Activated CD8-positive, alpha-beta memory T cell treated with anti-CD3 and anti-CD28 coated beads for 48 hours (primary cell): ENCODE data around the gene ZFAND4.
"Not testable (repeated sequence)": the region's sequence is repeated elsewhere in the genome, so short reads cannot be mapped to it uniquely, and the experiment has no call there.

Source experiments
- DNase-seq, 3 experiments: peaks; one replicate each; pipeline ENCODE4 v3.0.0-alpha.2; 2020; ENCODE audit warnings: low read depth in 2 of 3, low spot score in 2 of 3

Gene ZFAND4

DNA sequence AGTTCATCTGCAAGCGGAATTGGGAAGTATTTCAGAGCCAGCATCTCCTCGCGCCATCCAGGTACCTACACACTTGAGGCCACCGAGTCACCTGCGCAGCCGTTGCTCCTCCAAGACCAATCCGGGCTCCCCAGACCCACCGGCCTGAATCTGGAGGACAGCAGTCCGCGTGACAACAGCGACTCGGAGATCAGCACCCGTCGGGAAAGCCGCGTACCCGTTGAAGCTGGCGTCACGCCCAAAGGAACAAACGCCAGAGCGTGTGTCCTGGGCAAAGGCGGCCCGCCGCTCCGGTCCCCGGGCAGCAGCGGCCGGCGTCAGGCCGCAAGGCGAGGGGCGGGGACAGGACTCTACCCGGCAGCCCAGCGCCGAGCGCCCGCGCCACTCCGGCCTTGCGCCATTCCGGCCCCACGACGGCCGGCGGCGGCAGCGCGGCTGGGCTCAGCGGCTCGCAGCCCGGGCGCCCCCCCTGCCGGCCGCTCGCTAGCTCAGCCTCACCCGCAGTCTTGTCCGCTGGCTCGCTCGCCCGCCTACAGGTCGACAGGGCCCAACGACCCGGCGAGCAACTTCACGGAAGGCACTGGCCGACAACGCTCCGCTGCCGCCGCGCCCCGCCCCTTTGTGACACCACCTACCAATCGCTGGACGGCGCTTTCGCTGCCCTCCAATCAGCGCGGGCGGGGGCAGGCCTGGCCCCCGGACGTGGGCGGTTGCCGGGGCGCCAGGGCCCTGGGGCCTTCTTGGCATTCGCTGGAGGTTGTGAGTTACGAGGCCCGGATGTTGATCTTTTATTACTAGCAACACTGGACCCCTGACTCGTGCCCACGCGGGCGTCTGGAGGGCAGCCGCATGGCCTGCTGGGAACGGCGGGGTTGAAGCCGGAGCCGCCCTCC, at the start of gene ZFAND4:
Gene ZFAND4 (minus strand): TSS at position 592 of the 893 bp plus-strand sequence. CDS start 9,047 bp downstream, outside the sequence.
- peak; percentile 81 to 95 (median 84) for DNase-seq

DNA sequence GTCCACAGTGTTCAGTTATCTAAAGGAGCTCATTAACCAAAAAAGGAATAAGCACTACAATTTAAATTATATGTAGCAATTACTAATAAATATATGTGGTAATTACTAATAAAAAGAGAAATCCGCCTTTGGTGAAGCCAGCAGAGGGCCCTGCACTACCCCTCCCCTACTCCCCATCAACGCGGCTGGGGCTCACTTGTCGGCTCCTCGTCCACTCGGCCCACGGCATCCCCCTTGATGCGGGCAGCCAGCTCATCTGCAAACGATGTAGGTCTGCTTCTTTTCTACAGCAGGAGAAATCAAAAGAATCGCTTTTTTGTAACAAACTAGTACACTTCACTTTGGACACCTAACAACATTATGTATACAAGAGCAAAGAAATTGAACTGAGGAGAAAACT, 48.9 kb upstream of the ZFAND4 start:
- DNase-seq, result not testable (repeated sequence)

DNA sequence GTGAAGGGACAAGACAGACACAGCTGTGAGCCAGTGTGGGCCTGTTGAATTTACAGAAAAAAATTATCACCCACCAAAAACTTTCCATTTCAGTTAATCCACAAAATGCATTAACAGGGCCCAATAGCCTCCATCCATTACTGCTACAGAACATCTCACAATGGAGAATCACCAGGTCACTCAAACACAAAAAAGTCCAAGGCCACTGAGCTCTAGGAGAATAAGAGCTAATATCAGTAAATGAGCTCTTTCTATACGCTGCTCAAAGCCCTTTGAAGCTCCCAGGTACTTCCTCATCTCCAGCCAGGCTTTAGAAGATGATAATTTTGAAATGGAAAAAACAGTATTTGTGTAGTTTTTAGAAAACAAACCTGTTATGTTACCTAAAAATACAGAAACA, 45.1 kb upstream of the ZFAND4 start:
- DNase-seq, result not testable (repeated sequence)

DNA sequence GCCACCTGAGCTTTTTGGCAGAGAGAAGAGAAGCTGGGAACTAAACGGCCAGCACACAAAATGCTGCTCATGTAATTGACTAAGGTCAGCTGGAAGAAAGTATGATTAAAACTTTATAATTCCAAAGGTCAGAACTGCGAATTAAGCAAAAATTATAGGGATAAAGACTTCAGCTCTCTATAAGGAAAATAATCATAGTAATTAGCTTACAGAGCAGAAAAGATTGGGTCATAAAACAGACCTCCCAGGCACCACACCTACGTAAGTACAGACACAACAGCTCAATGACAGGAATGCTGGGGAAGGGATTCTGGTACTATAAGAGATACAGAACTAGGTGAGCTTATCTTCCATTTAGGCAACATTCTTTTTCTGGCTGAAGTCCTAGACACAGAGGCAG, 44.5 kb upstream of the ZFAND4 start:
- not testable (repeated sequence) for DNase-seq

DNA sequence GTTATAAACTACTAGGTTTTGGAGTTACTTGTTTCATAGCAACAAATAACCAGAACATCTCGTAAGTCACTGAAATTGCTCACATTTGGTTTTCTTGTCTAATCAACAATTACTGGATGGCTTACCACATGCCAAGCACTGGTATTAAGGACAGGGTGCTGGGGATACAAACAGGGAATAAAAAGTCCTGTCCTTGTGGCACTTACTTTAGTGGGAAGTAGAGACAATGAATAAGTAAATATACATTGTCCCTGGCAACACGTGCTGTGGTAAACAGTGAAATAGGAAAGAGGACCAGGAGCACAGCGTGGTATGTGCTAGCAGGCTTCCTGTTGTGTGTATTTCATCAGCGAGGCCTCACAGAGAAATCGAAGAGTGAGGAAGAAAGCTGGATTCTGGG, 38.7 kb upstream of the ZFAND4 start:
- DNase-seq, result not testable (repeated sequence)

DNA sequence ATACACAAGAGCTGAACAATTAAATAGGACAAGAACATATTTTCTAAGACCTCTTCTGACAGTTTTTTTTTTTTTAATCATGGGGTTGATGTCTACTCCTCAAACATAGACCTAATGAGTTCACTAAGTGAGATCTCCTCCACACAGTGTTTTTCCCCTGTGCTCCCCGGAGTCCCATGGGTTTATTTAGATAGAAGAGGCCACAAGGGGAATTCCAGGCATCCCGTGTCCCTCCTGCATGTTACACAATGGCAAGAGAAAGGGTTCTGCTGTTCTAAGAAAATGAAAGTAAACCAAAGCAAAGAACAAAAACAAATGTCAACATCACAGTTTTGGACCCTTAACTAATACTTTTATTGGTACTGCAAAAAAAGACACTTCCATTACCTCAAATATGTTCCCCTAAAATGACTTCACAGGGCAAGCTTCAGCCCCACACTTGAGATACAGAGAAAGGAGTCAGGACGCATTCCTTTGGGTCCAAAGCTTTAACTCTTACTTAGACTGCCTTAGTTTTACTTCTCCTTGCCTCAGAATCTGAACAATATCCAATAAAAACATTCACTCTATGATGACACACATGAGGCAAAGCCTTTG, 37.7 kb upstream of the ZFAND4 start:
- DNase-seq, result not testable (repeated sequence)

DNA sequence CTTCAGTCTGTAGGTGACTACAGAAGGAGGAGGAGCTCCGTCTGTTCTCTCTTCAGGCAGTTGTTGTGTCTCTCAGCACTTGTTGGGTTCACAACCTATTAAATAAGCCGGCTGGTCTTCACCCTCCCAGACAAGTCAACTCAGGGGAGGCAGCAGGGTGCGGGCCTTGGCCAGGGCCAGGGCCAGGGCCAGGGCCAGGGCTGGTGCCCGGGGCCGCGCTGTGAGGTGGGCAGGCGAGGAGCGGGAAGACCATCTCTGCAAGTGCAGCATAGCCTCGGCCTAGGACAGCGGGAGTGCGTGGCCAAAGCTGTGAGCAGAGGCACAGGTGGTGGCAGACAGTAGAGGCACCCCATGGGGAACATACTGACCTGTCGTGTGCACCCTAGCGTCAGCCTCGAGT, 5.9 kb upstream of the ZFAND4 start:
- not testable (repeated sequence) for DNase-seq

DNA sequence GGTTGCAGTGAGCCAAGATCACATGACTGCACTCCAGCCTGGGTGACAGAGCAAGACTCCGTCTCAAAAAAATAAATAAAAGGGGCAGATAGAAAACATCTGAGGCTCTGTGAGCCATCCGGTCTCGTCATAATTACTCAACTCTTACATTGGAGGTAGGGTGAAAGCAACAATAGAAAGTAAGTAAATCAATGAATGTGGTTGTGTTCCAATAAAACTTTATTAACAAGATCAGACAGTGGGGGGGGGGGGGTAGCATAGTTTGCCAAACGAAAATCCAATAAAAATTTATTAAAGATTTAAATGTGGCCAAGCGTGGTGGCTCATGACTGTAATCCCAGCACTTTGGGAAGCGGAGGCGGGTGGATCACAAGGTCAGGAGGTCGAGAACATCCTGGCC, 2.8 kb upstream of the ZFAND4 start:
- no peak for DNase-seq

DNA sequence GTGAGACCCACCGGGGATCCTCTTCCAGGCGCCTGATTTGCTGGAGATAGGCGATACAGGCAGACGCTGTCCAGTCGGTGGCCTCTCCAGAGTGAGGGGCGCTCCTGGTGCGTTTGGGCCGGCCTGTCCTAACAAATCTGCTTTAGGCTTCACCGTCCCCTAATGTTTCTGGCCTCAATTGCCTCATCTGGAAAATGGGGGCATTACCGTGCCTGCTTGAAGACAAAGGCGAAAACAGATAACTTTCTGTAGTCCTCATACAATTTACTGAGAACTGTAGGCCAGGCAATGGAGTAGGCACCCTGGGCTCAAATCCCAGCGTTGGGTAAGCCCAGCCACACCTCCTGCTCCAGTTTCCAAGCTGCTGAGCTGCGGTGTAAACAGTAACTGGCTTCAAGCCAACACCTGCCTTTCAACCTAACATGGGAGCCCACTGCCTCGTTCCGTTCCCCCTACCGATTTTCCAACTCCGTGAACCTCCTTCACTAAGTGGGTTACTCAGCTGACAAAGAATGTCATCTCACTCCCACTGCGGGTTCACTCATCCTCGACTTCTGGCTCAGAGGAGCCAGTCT, 589 bp upstream of the ZFAND4 start:
- no peak for DNase-seq

DNA sequence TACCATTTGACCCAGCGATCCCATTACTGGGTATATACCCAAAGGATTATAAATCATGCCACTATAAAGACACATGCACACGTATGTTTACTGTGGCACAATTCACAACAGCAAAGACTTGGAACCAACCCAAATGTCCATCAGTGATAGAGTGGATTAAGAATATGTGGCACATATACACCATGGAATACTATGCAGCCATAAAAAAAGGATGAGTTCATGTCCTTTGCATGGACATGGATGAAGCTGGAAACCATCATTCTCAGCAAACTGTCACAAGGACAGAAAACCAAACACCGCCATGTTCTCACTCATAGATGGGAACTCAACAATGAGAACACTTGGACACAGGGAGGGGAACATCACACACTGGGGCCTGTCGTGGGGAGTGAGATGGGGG, 1.3 kb downstream of the ZFAND4 start:
- not testable (repeated sequence) for DNase-seq

DNA sequence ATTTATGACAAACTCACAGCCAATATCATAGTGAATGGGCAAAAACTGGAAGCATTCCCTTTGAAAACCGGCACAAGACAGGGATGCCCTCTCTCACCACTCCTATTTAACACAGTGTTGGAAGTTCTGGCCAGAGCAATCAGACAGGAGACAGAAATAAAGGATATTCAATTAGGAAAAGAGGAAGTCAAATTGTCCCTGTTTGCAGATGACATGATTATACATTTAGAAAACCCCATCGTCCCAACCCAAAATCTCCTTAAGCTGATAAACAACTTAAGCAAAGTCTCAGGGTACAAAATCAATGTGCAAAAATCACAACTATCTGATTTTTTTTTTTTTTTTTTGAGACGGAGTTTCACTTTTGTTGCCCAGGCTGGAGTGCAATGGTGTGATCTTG, 2.7 kb downstream of the ZFAND4 start:
- not testable (repeated sequence) for DNase-seq

DNA sequence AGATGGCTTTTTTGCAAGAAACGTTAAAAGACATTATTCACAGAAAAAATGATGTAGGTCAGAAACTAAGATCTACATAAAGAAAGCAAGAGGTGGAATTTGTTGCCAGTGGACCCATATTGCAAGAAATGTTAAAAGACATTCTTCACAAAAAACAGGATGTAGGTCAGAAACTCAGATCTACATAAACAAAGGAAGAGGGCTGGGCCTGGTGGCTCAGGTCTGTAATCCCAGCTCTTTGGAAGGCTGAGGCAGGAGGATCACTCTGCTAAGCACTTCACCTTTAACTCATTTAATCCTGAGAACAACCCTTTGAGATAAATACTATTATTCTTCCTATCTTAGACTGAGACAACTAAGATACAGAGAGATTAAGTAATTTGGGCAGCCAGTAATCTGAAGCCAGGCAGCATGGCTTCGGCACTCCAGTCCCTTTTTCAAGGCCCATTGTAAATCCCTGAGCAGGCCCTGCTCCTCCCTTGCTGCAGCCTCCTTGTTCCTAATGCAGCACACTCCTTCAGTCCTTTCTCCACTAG, 11.6 kb downstream of the ZFAND4 start:
- no peak for DNase-seq

DNA sequence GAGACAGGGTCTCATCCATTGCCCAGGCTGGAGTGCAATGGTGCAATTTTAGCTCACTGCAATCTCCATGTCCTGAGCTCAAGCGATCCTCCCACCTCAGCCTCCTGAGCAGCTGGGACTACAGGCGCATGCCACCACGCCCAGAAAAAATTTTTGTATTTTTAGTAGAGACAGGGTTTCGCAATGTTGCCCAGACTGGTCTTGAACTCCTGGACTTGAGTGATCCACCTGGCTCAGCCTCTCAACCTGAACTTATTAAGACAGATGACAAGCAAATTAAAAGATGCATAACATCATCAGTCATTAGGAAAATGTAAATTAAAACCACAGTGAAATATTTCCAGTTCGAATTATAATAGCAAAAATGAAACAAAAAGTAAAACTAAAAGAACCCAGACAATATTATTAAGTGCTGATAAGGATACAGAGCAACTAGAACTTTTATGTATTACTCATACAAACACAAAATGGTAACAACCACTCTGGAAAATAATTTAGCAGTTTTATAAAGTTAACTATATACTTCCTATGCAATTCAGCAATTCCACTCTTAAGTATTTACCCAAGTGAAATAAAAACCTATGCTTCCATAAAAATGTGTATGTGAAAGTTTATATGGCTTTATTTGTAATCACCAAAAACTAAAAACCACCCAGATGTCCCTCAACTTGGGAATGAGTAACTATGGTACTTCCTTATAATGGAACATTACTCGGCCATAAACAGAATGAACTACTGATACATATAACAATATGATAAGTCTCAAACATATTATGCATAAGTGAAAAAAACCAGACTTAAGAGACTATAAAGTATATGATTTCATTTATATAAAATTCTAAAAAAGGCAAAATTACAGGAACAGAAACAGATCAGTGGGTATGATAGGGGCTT, 15.3 kb downstream of the ZFAND4 start:
- DNase-seq, result no peak

DNA sequence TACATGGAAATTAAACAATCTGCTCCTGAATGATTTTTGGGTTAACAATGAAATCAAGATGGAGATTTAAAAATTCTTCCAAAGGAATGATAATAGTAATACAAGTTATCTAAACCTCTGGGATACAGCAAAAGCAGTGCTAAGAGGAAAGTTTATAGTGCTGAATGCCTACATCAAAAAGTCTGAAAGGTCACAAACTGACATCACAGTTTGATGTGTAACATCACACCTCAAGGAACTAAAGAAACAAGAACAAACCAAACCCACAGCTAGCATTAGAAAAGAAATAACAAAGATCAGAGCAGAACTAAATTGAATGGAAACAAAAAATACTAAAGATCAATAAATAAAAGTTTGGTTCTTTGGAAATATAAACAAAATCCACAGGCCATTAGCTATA, 17.4 kb downstream of the ZFAND4 start:
- no peak for DNase-seq

DNA sequence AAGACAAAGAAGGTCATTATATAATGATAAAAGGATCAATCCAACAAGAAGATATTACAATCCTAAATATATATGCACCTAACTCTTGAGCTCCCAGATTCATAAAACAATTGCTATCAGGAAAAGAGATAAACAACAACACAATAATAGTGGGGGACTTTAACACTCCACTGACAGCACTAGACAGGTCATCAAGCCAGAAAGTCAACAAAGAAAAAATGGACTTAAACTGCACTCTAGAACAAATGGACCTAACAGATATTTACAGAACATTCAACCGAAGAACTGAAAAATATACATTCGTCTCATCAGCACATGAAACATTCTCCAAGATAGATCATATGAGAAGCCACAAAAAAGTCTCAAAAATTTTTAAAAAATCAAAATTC, 17.8 kb downstream of the ZFAND4 start:
- DNase-seq, result not testable (repeated sequence)

DNA sequence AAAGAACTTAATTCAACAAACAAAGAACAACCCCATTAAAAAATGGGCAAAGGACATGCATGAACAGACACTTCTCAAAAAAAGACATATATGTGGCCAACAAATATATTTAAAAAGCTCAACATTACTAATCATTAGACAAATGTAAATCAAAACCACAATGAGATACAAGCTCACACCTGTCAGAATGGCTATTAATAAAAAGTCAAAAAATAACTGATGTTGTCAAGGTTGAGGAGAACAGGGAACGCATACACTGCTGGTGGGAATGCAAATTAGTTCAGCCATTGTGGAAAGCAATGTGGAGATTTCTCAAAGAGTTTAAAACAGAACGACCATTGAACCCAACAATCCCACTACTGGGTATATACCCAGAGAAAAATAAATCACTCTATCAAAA, 19.1 kb downstream of the ZFAND4 start:
- no peak for DNase-seq

DNA sequence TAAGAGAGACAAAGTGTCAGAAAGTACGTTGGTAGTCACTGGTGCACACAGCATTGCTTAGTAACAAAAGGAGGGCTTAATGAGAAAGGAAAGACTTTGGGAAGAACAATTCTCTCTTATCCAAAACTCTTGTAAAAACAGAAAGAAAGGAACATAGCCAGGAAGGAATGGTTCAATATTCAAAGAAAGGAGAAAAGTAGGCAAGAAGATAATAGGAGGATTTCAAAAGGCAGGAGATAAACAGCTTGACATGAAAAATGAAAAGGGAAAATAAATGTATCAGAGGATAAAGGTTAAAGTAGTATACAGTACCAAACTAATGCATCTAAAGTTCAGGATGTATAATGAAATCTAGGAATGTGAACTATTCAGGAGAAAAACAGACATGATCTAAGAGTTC, 20.1 kb downstream of the ZFAND4 start:
- no peak for DNase-seq

DNA sequence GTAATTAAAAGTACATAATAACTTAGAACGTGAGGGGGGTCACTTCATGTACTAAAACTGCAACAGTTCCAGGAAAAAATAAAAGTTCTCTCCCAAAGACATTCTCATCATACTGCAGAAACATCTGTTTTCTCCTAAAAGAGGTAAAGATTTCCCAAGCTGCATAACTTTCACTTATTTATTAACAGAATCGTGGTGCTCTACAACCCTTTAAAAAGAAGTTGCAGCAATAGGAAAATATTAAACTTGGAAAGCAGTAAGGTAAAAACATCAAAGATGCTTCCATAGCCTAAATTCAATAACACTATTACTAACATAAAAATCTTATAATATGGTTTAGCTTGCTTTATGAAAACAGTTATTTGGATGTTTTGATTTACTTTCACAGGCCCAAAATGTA, 23.3 kb downstream of the ZFAND4 start:
- DNase-seq, result no peak

DNA sequence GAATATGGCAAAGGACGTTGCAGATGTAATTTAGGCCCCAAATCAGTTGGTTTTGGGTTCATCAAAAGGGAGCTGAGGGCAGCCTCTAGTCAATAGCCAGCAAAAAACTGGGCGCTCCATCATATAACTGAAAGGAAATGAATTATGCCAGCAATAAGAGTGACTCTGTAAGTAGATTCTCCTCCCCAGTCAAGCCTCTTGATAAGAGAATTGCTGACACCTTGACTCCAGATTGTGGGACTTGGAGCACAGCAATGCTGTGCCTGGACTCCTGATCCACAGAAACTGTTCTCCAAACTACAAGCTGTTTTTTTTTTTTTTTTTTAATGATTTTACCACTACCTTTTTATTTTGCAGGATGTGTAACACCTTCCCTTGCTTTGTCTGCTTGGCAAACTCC, 25.5 kb downstream of the ZFAND4 start:
- no peak for DNase-seq

DNA sequence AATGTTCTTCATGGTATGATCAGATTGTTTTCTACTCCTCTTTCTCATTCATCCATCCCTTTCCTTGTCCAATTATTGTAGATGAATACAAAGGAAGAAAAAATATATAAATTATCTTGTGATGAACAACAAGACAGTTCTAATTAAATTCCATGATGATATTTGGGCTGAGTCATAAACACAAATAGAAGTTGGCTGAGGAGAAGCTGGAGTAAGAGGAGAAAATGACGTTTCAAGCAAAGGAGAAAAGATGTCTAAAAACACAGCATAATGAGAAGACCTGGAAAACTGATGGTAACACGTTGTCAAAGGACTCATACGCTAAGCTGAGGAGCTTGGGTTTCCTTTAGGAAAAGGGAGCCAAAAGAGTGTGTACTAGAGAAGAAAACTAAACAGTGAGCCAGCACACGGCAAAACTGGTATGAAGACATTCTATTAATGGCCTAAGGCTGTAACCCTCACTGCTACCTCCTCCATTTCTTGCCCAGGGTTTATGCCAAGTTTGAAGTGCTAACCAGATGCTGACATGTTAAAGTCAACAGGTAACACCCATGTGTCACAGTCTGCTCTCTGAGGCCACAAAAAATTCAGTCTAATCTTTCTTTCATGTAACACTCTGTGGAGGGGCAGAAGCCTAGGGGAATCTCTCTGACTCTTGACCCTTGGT, 26.1 kb downstream of the ZFAND4 start:
- no peak for DNase-seq
